ENCODE data around the gene MAMDC4.
A peak's percentile ranks its signal among the peaks of the same experiment; 100 is the strongest.

MAMDC4 gene

GRCh38 chr9:136900988-136901515 lies 48.9 kb downstream of the MAMDC4 start:
- ChIA-PET POLR2A (no interaction called here), CTCF (interaction anchor here (0.6 to 0.8 kb wide), 2 partner anchors 128 to 1590 kb away, joined by 3 to 5 read pairs; no protein-coding TSS in a partner anchor)
- Histone ChIP-seq H3K27ac (ENCODE audit: extremely low read depth, low read depth, low read length) (no peak overlapping the region), H3K4me3 (ENCODE audit: low read depth, low read length) (no peak overlapping the region), H3K9me3 (ENCODE audit: control insufficient read depth, insufficient read depth, low read depth, low read length) (no peaks in the 10 kb centered on the region), H3K4me1 (ENCODE audit: control insufficient read depth, insufficient read depth, low read length) (no peaks in the 10 kb centered on the region), H3K36me3 (ENCODE audit: control insufficient read depth in 2 of 2, insufficient read depth in 1 of 2, low read length in 2 of 2) (peaks cover 19 to 60% of the 10 kb centered on the region in 2 experiments; a peak in 2 of 3 replicates)
- TF ChIP-seq ZNF2 (tag by site-specific recombination; IDR thresholded peaks at IDR 0.05) (no peak), BCL11B (tag by site-specific recombination; IDR thresholded peaks at IDR 0.05; ENCODE audit: low read depth) (no peak), ZNF777 (tag by site-specific recombination; IDR thresholded peaks at IDR 0.05; ENCODE audit: borderline replicate concordance) (no peak), ZNF660 (tag by site-specific recombination; IDR thresholded peaks at IDR 0.05) (no peak), ZNF664 (tag by site-specific recombination; IDR thresholded peaks at IDR 0.05) (no peak), ZNF549 (tag by site-specific recombination; IDR thresholded peaks at IDR 0.05) (no peak), ZNF626 (tag by site-specific recombination; IDR thresholded peaks at IDR 0.05) (no peak), FEZF1 (tag by site-specific recombination; IDR thresholded peaks at IDR 0.05) (no peak), ZFP69B (tag by site-specific recombination; IDR thresholded peaks at IDR 0.05) (no peak), INSM2 (tag by site-specific recombination; IDR thresholded peaks at IDR 0.05) (no peak), ZNF596 (tag by site-specific recombination; IDR thresholded peaks at IDR 0.05) (no peak), HOXC10 (CRISPR knock-in tag; IDR thresholded peaks at IDR 0.05) (no peak), ZNF214 (tag by site-specific recombination; IDR thresholded peaks at IDR 0.05; ENCODE audit: borderline replicate concordance) (no peak), SP3 (tag by site-specific recombination; IDR thresholded peaks at IDR 0.05) (no peak), ZNF146 (tag by site-specific recombination; IDR thresholded peaks at IDR 0.05) (no peak), REPIN1 (tag by site-specific recombination; IDR thresholded peaks at IDR 0.05; ENCODE audit: low read depth) (no peak), SETDB1 (IDR thresholded peaks at IDR 0.05; ENCODE audit: insufficient read length, low read length) (no peak), ZNF202 (tag by site-specific recombination; IDR thresholded peaks at IDR 0.05; ENCODE audit: borderline replicate concordance) (no peak), SP7 (tag by site-specific recombination; IDR thresholded peaks at IDR 0.05) (no peak), HOXD13 (CRISPR knock-in tag; IDR thresholded peaks at IDR 0.05; ENCODE audit: borderline replicate concordance) (no peak)

DNA sequence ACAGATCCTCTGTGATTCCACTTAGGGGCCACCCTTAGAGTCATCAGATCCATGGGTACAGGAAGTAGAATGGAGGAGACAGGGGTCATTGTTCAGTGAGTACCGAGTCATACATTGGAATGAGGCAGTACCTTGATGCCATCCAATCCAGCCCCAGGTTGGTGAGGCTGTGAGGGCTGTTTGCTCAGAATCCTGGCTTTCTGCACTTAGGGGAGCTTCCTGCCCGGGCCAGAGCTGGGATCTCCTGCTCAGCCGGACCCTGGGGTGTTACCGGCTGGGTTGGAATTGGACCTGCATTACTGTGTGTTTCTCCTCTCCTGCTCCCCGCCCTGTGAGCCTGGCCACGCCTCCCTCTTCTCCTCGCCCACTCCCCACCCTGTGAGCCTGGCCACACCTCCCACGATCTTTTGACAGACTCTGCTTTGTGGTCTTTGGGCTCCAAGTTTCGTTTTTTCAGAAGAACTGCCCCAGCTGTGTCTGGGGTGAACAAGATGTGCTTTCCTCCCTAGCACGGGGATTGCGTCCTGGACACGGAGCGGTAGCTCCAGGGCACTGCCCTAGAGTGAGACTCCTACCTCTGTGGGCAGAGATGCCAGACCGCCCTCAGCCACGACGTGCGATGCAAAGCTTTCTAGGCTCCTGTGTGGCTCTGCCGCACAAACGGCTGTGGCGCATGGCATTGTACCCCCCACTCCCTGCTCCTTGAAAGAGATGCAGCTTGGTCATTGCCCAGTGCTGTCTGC lies 49.5 kb downstream of the MAMDC4 start:
- ChIA-PET POLR2A (interaction anchor here (0.5 to 1.5 kb wide), 2 partner anchors 15 to 22 kb away, joined by 5 to 7 read pairs; partner anchors contain the start of gene TRAF2), CTCF (interaction anchor here (0.6 to 0.7 kb wide), 2 partner anchors 128 to 1590 kb away, joined by 3 read pairs; no protein-coding TSS in a partner anchor)
- H3K4me1 ChIP-seq (ENCODE audit: control insufficient read depth, insufficient read depth, low read length) = no peaks in the 10 kb centered on the region
- H3K36me3 ChIP-seq (ENCODE audit: control insufficient read depth in 2 of 2, insufficient read depth in 1 of 2, low read length in 2 of 2) = peaks cover 19 to 65% of the 10 kb centered on the region in 2 experiments; a peak in 2 of 3 replicates
- no peak overlapping the region for H3K27ac ChIP-seq (ENCODE audit: extremely low read depth, low read depth, low read length)
- H3K9me3 ChIP-seq (ENCODE audit: control insufficient read depth, insufficient read depth, low read depth, low read length) = no peaks in the 10 kb centered on the region
- H3K4me3 ChIP-seq (ENCODE audit: low read depth, low read length) = no peak overlapping the region
- TF ChIP-seq EGR2 (tag by site-specific recombination; IDR thresholded peaks at IDR 0.05; ENCODE audit: low read depth) (peak; percentile 68; the same call in 1 of the 2 replicates), SP2 (tag by site-specific recombination; IDR thresholded peaks at IDR 0.05) (0 out of 2 replicates have a peak, but pooled peaks have one; percentile 11), ZBTB17 (tag by site-specific recombination; IDR thresholded peaks at IDR 0.05) (peak; percentile 63), ZNF433 (tag by site-specific recombination; IDR thresholded peaks at IDR 0.05; ENCODE audit: low read depth) (no peak), ZFHX2 (tag by site-specific recombination; conservative IDR thresholded peaks at IDR 0.05) (peak; percentile 73), ZNF600 (tag by site-specific recombination; IDR thresholded peaks at IDR 0.05) (0 out of 2 replicates have a peak, but pooled peaks have one; percentile 54), ZNF341 (tag by site-specific recombination; IDR thresholded peaks at IDR 0.05; ENCODE audit: low read depth) (no peak), ZNF311 (tag by site-specific recombination; IDR thresholded peaks at IDR 0.05; ENCODE audit: borderline replicate concordance) (0 out of 2 replicates have a peak, but pooled peaks have one; percentile 9), KLF1 (tag by site-specific recombination; IDR thresholded peaks at IDR 0.05) (peak; percentile 88), ZFP41 (tag by site-specific recombination; IDR thresholded peaks at IDR 0.05; ENCODE audit: borderline replicate concordance) (no peak)
